Urinary bladder (tissue), 4 donors: ENCODE data around the gene NPM1. TPM values are rescaled to one million over a fixed set of nuclear protein-coding genes. Genes with fewer than 3 reads are reported as not detected.
"Not testable (repeated sequence)": the region's sequence is repeated elsewhere in the genome, so short reads cannot be mapped to it uniquely, and the experiment has no call there.

ENCODE experiments used
- DNase-seq: peaks from one replicate; pipeline ENCODE4 v3.0.0-alpha.2; 2015; ENCODE audit errors: extremely low spot score
- H3K27ac ChIP-seq: one replicate; pipeline ENCODE4 v1.5.1; 2013; ENCODE audit warnings: low read depth, mild to moderate bottlenecking, moderate library complexity
- H3K36me3 ChIP-seq: one replicate; pipeline ENCODE4 v1.6.1; 2013; ENCODE audit warnings: mild to moderate bottlenecking, moderate library complexity; ENCODE audit not compliant: insufficient read depth
- H3K4me1 ChIP-seq: one replicate; pipeline ENCODE4 v1.6.1; 2013; ENCODE audit warnings: mild to moderate bottlenecking, moderate library complexity; ENCODE audit not compliant: insufficient read depth
- H3K4me3 ChIP-seq: one replicate; pipeline ENCODE4 v1.5.1; 2013; ENCODE audit warnings: low read depth, low read length
- WGBS: extraction: QIAGEN DNeasy Blood & Tissue Kit; methylation state at CpG from one replicate; pipeline ENCODE4 v1.1.7; 2013; 5-methylcytosine and 5-hydroxymethylcytosine counted together
- polyA plus RNA-seq: library from polyadenylated mRNA; stranded (reverse); fragments of 200-250 nt; gene quantifications from one replicate; pipeline ENCODE4 v1.2.3, GENCODE V29; 2013
- total RNA-seq: library from RNA; depleted of rRNA; stranded (reverse); fragments of >200 nt; gene quantifications from one replicate; pipeline ENCODE4 v1.2.3, GENCODE V29; 2014
- donor health status: healthy with polysubstance abuse.
- donor health status: healthy.

NPM1 gene
- total and polyA plus RNA-seq, 2 donors: 1,536 to 1,626 TPM

- DNase-seq: no peak
- no peak overlapping the region for H3K4me3 ChIP-seq
- WGBS: 82% methylated on average over 16 of the region's 16 CpGs
- H3K4me1 ChIP-seq: no peaks in the 10 kb centered on the region
- H3K36me3 ChIP-seq: no peaks in the 10 kb centered on the region
- no peak overlapping the region for H3K27ac ChIP-seq
Measured at GRCh38 chr5:171367424-171368370, 20.0 kb upstream of the NPM1 start.

DNA sequence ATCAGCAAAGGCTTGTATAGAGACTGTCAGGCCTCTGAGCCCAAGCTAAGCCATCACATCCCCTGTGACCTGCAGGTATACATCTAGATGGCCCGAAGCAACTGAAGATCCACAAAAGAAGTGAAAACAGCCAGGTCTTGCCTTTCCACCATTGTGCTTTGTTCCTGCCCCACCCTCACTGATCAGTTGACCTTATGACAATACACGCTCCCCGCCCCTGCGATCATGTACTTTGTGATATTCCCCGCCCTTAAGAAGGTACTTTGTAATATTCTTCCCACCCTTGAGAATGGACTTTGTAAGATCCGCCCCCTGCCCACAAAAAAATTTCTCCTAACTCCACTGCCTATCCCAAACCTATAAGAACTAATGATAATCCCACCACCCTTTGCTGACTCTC is 18.6 kb upstream of the NPM1 start:
- no peak overlapping the region for H3K27ac ChIP-seq
- no peaks in the 10 kb centered on the region for H3K36me3 ChIP-seq
- DNase-seq: no peak
- WGBS: 94% methylated on average over 6 of the region's 6 CpGs
- H3K4me3 ChIP-seq: no peak overlapping the region
- H3K4me1 ChIP-seq: no peaks in the 10 kb centered on the region

DNA sequence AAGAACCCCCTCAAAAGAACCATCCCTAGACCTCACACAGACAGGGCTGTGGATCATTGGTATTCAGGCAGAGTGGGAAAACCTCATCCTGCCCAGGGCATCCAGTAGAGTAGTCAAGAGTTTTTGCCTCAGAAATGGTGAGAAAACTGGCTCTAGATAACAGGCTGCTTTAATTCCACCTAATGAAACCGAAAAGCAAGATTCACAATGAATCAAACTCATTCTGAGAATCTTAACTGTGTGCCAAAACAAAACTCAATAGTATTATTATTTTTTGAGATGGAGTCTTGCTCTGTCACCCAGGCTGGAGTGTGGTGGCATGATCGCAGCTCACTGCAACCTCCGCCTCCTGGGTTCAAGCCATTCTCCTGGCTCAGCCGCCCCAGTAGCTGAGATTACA is 17.8 kb upstream of the NPM1 start:
- WGBS: 95% methylated on average over 4 of the region's 4 CpGs
- no peaks in the 10 kb centered on the region for H3K36me3 ChIP-seq
- no peak overlapping the region for H3K27ac ChIP-seq
- no peaks in the 10 kb centered on the region for H3K4me1 ChIP-seq
- H3K4me3 ChIP-seq: no peak overlapping the region
- no peak for DNase-seq

DNA sequence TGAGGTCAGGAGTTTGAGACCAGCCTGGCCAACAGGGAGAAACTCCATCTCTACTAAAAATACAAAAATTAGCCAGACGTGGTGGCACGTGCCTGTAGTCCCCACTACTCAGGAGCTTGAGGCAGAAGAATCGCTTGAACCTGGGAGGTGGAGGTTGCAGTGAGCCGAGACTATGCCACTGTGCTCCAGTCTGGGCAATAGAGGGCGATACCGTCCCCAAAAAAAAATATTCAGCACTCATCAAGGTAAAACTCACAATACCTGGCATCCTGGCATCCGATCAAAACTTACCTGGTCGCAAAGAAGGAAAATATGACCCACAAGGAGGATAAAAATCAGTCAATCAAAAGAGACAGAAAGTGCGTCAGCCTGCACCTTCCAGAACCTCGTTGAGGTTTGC is 16.8 kb upstream of the NPM1 start:
- not testable (repeated sequence) for H3K4me1 ChIP-seq, H3K36me3 ChIP-seq, H3K4me3 ChIP-seq, DNase-seq, H3K27ac ChIP-seq
- 52% methylated on average over 10 of the region's 10 CpGs for WGBS

GRCh38 chr5:171371326-171371725 is 16.3 kb upstream of the NPM1 start:
- H3K4me3 ChIP-seq: no peak overlapping the region
- 84% methylated on average over 13 of the region's 13 CpGs for WGBS
- no peaks in the 10 kb centered on the region for H3K36me3 ChIP-seq
- DNase-seq: no peak
- H3K4me1 ChIP-seq: no peaks in the 10 kb centered on the region
- H3K27ac ChIP-seq: no peak overlapping the region

DNA sequence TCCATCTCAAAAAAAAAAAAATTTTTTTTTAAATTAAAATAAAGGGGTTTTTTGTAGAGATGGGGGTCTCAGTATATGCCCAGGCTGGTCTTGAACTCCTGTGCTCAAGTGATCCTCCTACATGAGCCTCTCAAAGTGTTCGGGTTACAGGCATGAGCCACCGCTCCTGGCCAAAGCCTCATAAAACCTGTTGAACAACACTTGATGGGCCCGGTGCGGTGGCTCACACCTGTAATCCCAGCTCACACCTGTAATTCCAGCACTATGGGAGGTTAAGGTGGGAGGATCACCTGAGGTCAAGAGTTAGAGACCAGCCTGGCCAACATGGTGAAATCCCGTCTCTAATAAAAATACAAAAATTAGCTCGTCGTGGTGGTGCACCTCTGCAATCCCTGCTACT is 7.7 kb upstream of the NPM1 start:
- DNase-seq: no peak
- Histone ChIP-seq H3K36me3 (no peaks in the 10 kb centered on the region), H3K4me1 (no peaks in the 10 kb centered on the region), H3K27ac (no peak overlapping the region), H3K4me3 (no peak overlapping the region)
- 94% methylated on average over 7 of the region's 7 CpGs for WGBS

GRCh38 chr5:171384416-171384815 is 3.2 kb upstream of the NPM1 start:
- not testable (repeated sequence) for H3K4me1 ChIP-seq, H3K36me3 ChIP-seq, H3K4me3 ChIP-seq, DNase-seq, H3K27ac ChIP-seq
- 88% methylated on average over 9 of the region's 9 CpGs for WGBS

- not testable (repeated sequence) for H3K4me1 ChIP-seq, H3K27ac ChIP-seq, H3K4me3 ChIP-seq, H3K36me3 ChIP-seq, DNase-seq
- WGBS: 67% methylated on average over 3 of the region's 3 CpGs
Measured at GRCh38 chr5:171384999-171385398, 2.6 kb upstream of the NPM1 start.

- H3K4me1 ChIP-seq: no peaks in the 10 kb centered on the region
- 97% methylated on average over 25 of the region's 25 CpGs for WGBS
- DNase-seq: no peak
- H3K27ac ChIP-seq: no peak overlapping the region
- H3K36me3 ChIP-seq: no peaks in the 10 kb centered on the region
- no peak overlapping the region for H3K4me3 ChIP-seq
Measured at GRCh38 chr5:171386006-171386671, 1.5 kb upstream of the NPM1 start.

GRCh38 chr5:171386861-171387344 is 746 bp upstream of the NPM1 start:
- Histone ChIP-seq H3K36me3 (no peaks in the 10 kb centered on the region), H3K27ac (peak overlapping the region; percentile 63), H3K4me3 (peak overlapping the region; percentile 78), H3K4me1 (peaks cover 2% of the 10 kb centered on the region)
- 7% methylated on average over 20 of the region's 20 CpGs for WGBS
- no peak for DNase-seq

DNA sequence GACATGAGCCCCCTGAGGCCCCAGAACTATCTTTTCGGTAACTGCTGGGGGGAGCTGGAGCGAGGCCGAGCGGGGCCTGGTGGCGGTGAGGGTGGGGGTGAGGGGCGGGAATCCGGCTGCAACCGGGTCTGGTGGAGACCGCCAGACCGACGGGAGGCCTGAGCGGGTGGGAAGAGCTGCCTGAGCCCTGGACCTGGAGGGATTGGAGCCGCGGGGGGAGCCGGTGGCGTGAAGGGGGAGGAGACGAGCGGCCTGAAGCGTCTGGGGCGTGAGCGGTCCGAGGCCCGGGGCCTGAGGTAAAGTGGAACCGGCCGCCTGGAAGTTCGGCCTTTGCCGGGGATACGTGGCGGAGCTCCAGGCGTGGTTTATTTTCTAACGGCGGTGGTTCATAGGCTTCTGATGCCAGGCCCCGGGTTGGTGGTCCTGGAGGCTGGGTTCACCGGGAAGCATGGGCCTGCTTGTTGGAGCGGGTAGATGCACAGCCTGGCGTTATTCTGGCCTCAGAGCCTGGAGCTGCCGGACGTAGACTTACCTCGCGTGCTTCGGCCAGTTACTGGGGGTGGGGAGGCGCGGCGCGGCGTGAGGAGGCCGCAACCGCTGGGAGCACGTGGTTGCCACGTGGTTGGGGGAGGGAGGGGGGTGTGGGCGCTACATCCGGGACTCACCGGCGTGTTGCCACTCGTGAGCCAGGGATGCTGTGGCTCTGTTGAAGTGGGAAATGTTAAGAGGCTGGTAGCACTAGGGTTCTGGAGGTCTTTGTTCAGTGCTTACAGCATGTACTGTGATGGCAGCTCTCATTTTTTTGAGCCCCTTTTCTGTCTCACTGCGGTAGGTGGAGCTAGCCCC is 544 bp downstream of the NPM1 start:
- Histone ChIP-seq H3K4me3 (peak overlapping the region; percentile 78), H3K4me1 (peaks cover 3% of the 10 kb centered on the region), H3K27ac (peak overlapping the region; percentile 84), H3K36me3 (no peaks in the 10 kb centered on the region)
- peak; percentile 18 for DNase-seq
- WGBS: under 1% methylated on average over 56 of the region's 56 CpGs

GRCh38 chr5:171388816-171389168 is 1.1 kb downstream of the NPM1 start:
- H3K27ac ChIP-seq: no peak overlapping the region

DNA sequence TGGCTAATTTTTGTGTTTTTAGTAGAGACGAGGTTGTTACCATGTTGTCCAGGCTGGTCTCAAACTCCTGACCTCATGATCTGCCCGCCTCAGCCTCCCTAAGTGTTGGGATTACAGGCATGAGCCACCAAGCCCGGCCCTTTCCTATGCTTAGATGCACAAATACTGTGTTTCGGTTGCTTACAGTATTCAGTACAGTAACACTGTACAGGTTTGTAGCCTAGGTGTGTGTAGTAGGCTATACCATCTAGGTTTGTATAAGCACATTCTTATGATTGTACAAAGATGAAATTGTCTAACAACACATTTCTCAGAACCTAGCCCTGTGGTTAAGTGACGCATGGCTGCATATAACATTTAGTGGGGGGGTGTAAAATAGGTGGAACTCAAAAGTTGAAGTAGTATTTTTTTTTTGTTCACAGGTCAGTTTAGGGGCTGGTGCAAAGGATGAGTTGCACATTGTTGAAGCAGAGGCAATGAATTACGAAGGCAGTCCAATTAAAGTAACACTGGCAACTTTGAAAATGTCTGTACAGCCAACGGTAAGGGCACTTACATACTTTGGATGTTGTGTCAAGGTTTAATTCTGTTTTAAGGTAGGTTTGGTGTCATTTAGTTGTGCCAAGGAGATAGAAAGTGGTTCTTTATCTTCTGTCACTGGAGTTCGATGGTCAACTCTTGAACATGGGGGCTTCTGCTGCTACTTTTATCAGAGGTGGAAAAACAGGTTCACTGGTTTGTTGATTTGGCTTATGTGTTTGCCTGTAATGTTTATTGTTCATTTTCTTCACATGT is 3.4 kb downstream of the NPM1 start:
- DNase-seq: no peak
- Histone ChIP-seq H3K4me3 (no peak overlapping the region), H3K4me1 (peaks cover 3% of the 10 kb centered on the region), H3K27ac (no peak overlapping the region), H3K36me3 (peaks cover 2% of the 10 kb centered on the region)
- WGBS: 73% methylated on average over 8 of the region's 8 CpGs

More at GRCh38 chr5:171388816-171389168, 1.1 kb downstream of the NPM1 start:
- 4% methylated on average over 14 of the region's 14 CpGs for WGBS
- no peak for DNase-seq
- Histone ChIP-seq H3K4me1 (peaks cover 3% of the 10 kb centered on the region), H3K36me3 (no peaks in the 10 kb centered on the region), H3K4me3 (peak overlapping the region; percentile 78)
